GM10266 (cell line): ENCODE measurements around the gene ADAMTS2.

Experiments used
- DNase-seq: peaks from one replicate; pipeline ENCODE4 v3.0.0; 2012; ENCODE audit errors: extremely low spot score
- TF ChIP-seq, protein P1 (sequence below): IDR thresholded peaks from 2 replicates; pipeline ENCODE4 v1.5.1; 2012; ENCODE audit warnings: mild to moderate bottlenecking, low read depth; ENCODE audit not compliant: control insufficient read depth, insufficient read depth; ENCODE audit errors: missing control alignments

The ADAMTS2 gene

DNA sequence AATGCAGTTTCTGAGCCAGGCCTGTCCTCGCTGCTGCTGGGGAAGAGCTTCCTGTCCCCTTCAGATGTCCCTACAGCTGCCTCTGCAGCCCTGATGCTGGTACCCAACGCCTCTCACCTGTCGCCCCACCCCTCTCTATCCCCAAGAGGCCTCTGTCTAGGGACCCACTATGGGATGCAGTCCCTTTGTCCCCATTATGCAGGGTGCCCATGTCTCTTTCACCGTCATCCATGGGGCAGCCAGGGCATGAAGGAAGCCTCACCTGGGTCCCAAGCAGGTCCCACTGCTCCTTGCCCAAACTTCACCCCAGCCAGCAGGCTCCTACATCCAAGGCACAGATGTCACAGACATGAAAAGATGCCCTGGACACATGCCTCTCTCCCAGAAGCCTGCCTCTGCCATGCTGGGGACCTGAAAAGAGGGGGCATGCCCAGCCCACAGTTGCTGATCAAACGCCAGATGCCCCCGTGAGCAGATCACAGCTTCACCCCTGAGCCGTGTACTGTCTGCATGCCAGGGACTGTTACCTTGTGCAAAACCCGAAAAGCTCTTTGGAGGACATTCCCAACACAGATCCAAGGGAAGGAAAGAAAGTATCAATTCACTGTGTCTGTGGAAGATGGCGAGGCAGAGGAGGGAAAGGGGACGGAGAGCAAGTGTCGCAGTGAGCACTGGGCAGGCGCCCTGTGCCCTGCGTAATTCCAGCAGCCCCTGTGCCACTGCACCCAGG lies 81.0 kb downstream of the ADAMTS2 start:
- DNase-seq = no peak
- TF ChIP-seq, protein P1, sequence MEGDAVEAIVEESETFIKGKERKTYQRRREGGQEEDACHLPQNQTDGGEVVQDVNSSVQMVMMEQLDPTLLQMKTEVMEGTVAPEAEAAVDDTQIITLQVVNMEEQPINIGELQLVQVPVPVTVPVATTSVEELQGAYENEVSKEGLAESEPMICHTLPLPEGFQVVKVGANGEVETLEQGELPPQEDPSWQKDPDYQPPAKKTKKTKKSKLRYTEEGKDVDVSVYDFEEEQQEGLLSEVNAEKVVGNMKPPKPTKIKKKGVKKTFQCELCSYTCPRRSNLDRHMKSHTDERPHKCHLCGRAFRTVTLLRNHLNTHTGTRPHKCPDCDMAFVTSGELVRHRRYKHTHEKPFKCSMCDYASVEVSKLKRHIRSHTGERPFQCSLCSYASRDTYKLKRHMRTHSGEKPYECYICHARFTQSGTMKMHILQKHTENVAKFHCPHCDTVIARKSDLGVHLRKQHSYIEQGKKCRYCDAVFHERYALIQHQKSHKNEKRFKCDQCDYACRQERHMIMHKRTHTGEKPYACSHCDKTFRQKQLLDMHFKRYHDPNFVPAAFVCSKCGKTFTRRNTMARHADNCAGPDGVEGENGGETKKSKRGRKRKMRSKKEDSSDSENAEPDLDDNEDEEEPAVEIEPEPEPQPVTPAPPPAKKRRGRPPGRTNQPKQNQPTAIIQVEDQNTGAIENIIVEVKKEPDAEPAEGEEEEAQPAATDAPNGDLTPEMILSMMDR = no peak

DNA sequence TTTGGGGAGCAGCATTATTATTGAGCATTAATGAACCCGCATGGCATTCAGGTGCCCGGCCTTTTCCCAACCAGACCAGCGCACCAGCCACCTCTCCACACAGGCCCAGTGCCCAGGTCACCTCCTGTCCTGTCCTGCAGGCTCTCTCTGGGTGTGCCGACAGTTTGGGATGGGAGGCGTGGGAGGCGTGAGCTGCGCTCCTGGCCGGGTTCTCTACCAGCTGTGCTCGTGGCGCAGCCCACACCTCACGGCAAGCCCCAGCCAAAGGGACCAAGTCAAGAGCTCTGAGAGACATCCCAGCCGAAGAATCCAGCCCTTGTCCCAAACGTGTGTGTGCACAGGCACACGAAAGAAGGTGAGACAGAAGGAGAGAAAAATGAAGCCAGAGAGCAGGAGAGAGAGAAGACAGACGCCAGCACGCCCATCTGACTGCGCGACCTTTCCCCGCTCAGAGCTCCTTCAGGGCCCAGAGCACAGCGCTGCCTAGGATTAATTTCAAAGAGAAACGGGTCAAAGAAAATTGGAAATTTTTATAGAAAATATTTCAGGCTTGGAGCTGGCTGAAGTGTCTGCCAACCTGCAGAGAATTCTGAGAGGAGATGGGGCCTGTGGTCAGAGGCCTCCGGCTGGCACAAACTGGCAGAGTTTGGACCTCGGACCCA lies 81.7 kb downstream of the ADAMTS2 start:
- TF ChIP-seq, protein P1 = no peak
- DNase-seq = no peak

DNA sequence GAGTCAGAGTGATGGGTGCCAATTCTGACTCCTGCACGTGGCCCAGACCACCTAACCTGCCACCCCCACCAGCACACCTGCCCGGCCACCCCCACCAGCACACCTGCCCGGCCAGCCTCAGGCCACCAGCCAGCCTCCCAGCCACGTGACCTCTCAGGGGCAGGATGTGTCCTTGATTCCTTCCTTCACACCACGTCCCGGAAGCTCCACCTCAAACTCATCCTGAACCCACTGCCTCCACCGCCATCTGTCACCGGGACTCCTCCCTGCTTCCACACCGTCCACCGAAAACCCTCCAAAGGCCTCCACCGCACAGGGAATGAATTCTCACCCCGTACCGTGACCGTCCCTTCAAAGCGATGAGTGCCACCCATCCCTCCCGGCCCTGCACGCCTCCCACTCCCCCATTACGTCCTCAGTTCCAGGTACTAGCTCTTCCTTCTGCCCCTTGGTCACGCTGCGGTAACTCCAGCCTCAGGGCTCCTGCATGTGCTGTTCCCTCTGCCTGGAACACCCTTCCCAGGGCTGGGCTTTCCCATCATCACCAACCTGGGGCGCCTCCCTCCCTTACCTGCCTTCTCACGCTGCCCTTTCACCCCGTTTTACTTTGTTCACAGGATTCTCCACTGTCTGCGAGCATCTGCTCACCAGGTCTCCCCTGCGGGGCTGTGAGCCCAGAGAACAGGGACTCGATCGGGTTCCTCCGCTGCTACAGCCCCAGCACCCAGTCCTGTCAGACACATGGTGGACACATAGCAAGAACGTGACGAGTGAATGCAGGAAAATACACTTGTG lies 82.9 kb downstream of the ADAMTS2 start:
- DNase-seq = no peak
- TF ChIP-seq, protein P1 = no peak

DNA sequence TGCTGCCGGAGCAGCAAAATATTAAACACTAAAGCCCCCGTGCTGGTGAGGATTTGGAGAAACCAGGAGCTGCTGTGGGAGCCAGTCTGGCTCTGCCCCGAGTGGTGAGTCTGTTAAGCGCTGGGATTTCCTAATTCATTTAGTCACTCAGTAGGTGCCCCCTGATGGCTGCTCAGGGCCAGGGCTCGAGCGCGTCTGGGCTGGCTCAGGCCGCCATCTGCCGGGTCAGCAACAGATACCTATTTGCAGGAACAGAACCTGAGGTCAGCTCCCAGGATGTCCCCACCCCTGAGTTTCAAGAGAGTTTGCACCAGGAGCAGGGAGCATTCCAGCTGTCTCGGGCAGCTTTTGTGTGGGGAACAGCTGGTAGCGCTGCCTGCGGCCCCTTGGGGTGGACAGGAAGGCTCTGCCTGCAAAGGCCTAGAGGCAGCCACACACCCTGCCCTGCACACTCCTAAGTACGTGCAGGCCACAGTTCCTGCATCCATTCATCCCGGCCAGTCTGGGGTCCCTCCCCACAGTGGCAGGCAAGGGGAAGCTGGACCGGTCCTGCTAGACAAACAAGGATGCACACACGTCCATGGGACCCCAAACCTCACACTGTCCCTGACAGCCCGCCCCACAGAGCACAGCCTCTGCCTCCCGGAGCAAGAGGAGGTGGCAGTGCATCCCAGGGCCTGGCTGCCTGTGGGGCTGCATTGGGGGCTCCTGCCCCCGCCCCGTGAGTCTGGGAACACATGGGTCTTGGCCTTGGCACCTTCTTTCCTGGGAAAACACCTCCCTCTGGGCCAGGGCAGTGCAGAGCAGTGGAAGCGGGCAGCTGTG lies 83.7 kb downstream of the ADAMTS2 start:
- TF ChIP-seq, protein P1 = no peak
- no peak for DNase-seq

DNA sequence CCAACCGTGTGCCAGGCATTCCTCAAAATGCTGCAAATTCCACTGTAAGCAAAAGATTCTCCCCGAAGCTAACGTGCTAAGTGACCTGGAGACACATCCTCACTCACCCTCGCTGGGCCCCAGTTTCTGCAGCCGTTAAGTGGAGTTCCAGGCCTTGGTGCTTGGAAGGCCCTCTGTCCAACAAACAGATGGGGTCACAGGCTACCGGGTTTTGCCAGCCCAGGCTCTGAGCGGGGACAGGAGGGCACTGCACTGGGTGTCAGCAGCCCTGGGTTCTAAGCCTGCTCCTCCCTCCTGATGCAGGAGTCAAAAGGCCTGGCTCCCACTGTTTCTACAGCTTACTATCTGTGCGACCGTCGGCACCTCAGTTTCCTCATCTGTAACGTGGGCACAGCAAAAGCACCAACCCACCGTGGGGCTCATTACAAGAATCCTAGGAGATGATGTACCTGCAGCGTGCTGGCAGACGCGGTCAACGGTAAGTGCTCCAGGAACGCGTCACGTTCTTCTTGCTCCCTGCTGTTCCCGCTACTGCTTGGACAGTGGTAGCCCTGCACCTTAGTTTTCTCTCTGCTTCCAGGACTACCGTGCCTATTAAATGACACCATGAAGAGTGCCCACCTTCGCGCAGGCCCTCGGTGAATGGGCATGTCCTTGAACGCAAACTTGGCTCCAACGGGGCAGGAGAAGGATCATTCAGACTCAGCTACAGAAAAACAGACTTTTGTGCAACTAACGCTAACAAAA lies 84.8 kb downstream of the ADAMTS2 start:
- no peak for DNase-seq
- TF ChIP-seq, protein P1 = no peak

DNA sequence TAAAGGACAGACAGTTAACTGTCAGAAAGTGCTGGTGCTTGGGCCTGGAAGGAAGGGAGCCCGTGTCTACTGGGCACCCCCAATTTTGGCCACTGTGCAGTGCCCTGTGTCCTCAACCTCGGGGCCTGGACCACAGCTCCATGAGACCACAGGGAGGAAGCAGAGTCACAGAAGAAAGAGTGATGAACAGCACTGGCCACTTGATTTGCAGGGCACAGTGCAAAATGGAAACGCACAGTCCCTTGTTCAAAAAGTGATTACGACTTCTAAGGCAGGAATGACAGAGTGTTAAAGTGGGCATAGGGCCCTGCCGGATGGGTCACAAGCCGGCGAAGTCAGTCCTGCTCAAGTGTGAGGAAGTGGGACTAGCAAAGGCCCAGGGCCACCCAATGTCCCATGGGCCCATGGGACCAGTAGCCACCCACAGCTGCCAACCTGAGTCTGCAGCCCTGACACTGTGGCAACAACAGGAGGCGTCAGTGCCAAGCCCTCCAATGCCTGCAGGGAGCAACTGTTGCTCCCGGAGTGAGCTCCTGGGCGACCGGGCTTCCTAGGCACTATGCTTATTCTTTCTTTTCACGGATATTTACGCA lies 85.4 kb downstream of the ADAMTS2 start:
- no peak for DNase-seq
- TF ChIP-seq, protein P1 = no peak
